GM12878 (cell line): ENCODE results near the gene NUMBL. TPM values are rescaled to one million over a fixed set of nuclear protein-coding genes. Genes with fewer than 3 reads are reported as not detected.

Experiments
- ATAC-seq: fragments of 200-7000 bp; cut with Tn5 transposase; 3 replicates; pipeline ENCODE4 v1.9.1; 2020; ENCODE audit warnings: mild to moderate bottlenecking, moderate library complexity
- BruUV-seq: library from RNA; stranded (reverse); fragments of 400-500 nt; replicated peaks from 2 replicates; lab custom pipeline; 2021; lab: Mats Ljungman, UMichigan
- CTCF ChIA-PET: fragments of 300-600 bp; sonication (Branson Sonifier 250); formaldehyde crosslinking; extraction: SDS; loops from one replicate; lab custom pipeline; 2021; ENCODE audit warnings: inconsistent platforms; lab: Yijun Ruan, JAX
- POLR2A ChIA-PET: fragments of 350-600 bp; formaldehyde crosslinking; extraction: SDS; loops from one replicate; lab custom pipeline; 2021; ENCODE audit warnings: inconsistent platforms; lab: Charles Lee
- RAD21 ChIA-PET: fragments of 300-600 bp; sonication (Branson Sonifier 250); formaldehyde crosslinking; loops from one replicate; lab custom pipeline; 2023; ENCODE audit warnings: antibody characterized with exemption; ENCODE audit not compliant: unreplicated experiment; lab: Charles Lee
- SMC1A ChIA-PET: fragments of 300-600 bp; sonication (Branson Sonifier 250); formaldehyde crosslinking; loops from one replicate; lab custom pipeline; 2023; ENCODE audit not compliant: unreplicated experiment, uncharacterized antibody; lab: Charles Lee
- DNase-seq: peaks from one replicate; pipeline ENCODE4 v3.0.0-alpha.2; 2011; ENCODE audit warnings: low read depth, low spot score
- FAIRE-seq: peaks from 3 replicates; lab custom pipeline; 2011; peaks lifted over from hg19 to GRCh38; lab: Jason Lieb, UNC
- H2AFZ ChIP-seq: 2 replicates; pipeline ENCODE4 v1.6.0; 2011; ENCODE audit warnings: low read depth, low read length, control low read depth; ENCODE audit not compliant: control insufficient read depth
- H3K27ac ChIP-seq: 2 replicates; pipeline ENCODE4 v1.5.1; 2011; ENCODE audit warnings: control low read depth; ENCODE audit not compliant: control insufficient read depth, insufficient read depth
- H3K27me3 ChIP-seq, 2 experiments: replicated peaks in 1 of 2; 2 replicates each; pipeline versions ENCODE4 v1.6.0 to v1.6.1; 2011; ENCODE audit warnings: low read length in 1 of 2; ENCODE audit not compliant: control insufficient read depth in 2 of 2, insufficient read depth in 2 of 2
- H3K36me3 ChIP-seq, 2 experiments: 2 replicates each; pipeline ENCODE4 v1.5.1; 2011; ENCODE audit warnings: low read length in 1 of 2; ENCODE audit not compliant: control insufficient read depth in 2 of 2, insufficient read depth in 2 of 2
- H3K4me1 ChIP-seq: 2 replicates; pipeline ENCODE4 v1.6.1; 2011; ENCODE audit warnings: mild to moderate bottlenecking, low read length, moderate library complexity, mixed read lengths; ENCODE audit not compliant: control insufficient read depth, insufficient read depth
- H3K4me2 ChIP-seq: 2 replicates; pipeline ENCODE4 v1.6.0; 2011; ENCODE audit warnings: control low read depth; ENCODE audit not compliant: control insufficient read depth, insufficient read depth
- H3K4me3 ChIP-seq: fragments of 200-600 bp; sonication (generic); 2 replicates; pipeline ENCODE4 v1.5.1; 2016
- H3K79me2 ChIP-seq: 2 replicates; pipeline ENCODE4 v1.6.0; 2011; ENCODE audit warnings: low read length; ENCODE audit not compliant: control insufficient read depth, insufficient read depth
- H3K9ac ChIP-seq: 2 replicates; pipeline ENCODE4 v1.8.0; 2011; ENCODE audit warnings: low read length, control low read depth, mixed read lengths; ENCODE audit not compliant: control insufficient read depth, insufficient read depth
- H3K9me3 ChIP-seq: replicated peaks from 3 replicates; pipeline ENCODE4 v1.5.1; 2011; ENCODE audit warnings: mild to moderate bottlenecking, low read length; ENCODE audit not compliant: control insufficient read depth, insufficient read depth
- H4K20me1 ChIP-seq: 2 replicates; pipeline ENCODE4 v1.6.0; 2011; ENCODE audit not compliant: control insufficient read depth, insufficient read depth
- BACH1 ChIP-seq: fragments of 450-650 bp; IDR thresholded peaks from 2 replicates; pipeline ENCODE4 v1.6.1; 2017; ENCODE audit warnings: mild to moderate bottlenecking, borderline replicate concordance
- BCL3 ChIP-seq: IDR thresholded peaks from 2 replicates; pipeline ENCODE4 v1.6.1; 2011; ENCODE audit warnings: borderline replicate concordance, low read depth, mild to moderate bottlenecking, moderate library complexity, low read length; ENCODE audit not compliant: insufficient read depth, poor library complexity, severe bottlenecking
- BHLHE40 ChIP-seq, 2 experiments: fragments of 450-650 bp in 1 of 2; IDR thresholded peaks; 2 replicates each; pipeline ENCODE4 v1.6.1; 2011 to 2017; ENCODE audit warnings: low read depth in 2 of 2, borderline replicate concordance in 1 of 2, improper control_type of control experiment in 1 of 2, low read length in 1 of 2, mild to moderate bottlenecking in 1 of 2
- CREB1 ChIP-seq: IDR thresholded peaks from 2 replicates; pipeline ENCODE4 v1.6.1; 2012; ENCODE audit warnings: low read depth, mild to moderate bottlenecking, inconsistent platforms
- E2F8 ChIP-seq: fragments of 450-650 bp; IDR thresholded peaks from 2 replicates; pipeline ENCODE4 v1.6.1; 2018; ENCODE audit warnings: mild to moderate bottlenecking, low read depth, moderate library complexity; ENCODE audit not compliant: partially characterized antibody
- FOS ChIP-seq: IDR thresholded peaks from 3 replicates; pipeline ENCODE4 v1.6.1; 2011; ENCODE audit warnings: borderline replicate concordance; ENCODE audit not compliant: insufficient read length; ENCODE audit errors: extremely low read depth
- GABPA ChIP-seq: IDR thresholded peaks from 2 replicates; pipeline ENCODE4 v1.6.1; 2014; ENCODE audit warnings: antibody characterized with exemption, low read depth, mild to moderate bottlenecking, inconsistent platforms
- KAT2A ChIP-seq: conservative IDR thresholded peaks from 2 replicates; pipeline ENCODE4 v1.6.1; 2011; ENCODE audit warnings: low read depth, low read length; ENCODE audit not compliant: control insufficient read depth
- MLLT1 ChIP-seq: fragments of 450-650 bp; IDR thresholded peaks from 2 replicates; pipeline ENCODE4 v1.6.1; 2016; ENCODE audit warnings: mild to moderate bottlenecking
- MXI1 ChIP-seq: fragments of 150-350 bp; IDR thresholded peaks from 2 replicates; pipeline ENCODE4 v1.6.1; 2011; ENCODE audit warnings: low read depth, mild to moderate bottlenecking, inconsistent platforms, low read length, improper control_type of control experiment
- PAX5 ChIP-seq: IDR thresholded peaks from 2 replicates; pipeline ENCODE4 v1.6.1; 2011; ENCODE audit warnings: low read depth, low read length, borderline replicate concordance
- PAX8 ChIP-seq: fragments of 450-650 bp; IDR thresholded peaks from 2 replicates; pipeline ENCODE4 v1.6.1; 2017; ENCODE audit warnings: mild to moderate bottlenecking, moderate library complexity
- RAD51 ChIP-seq: fragments of 450-650 bp; IDR thresholded peaks from 2 replicates; pipeline ENCODE4 v1.6.1; 2016; ENCODE audit warnings: moderate library complexity, mild to moderate bottlenecking, inconsistent platforms
- RB1 ChIP-seq: fragments of 450-650 bp; formaldehyde crosslinking; IDR thresholded peaks from 2 replicates; pipeline ENCODE4 v1.6.1; 2017; ENCODE audit warnings: mild to moderate bottlenecking, borderline replicate concordance
- SP1 ChIP-seq: IDR thresholded peaks from one replicate; pipeline ENCODE4 v1.6.1; 2011; ENCODE audit warnings: low read depth, low read length
- TARDBP ChIP-seq: IDR thresholded peaks from 2 replicates; pipeline ENCODE4 v1.6.1; 2016; ENCODE audit warnings: borderline replicate concordance
- ZNF207 ChIP-seq: fragments of 450-650 bp; IDR thresholded peaks from 2 replicates; pipeline ENCODE4 v1.6.1; 2014; ENCODE audit warnings: antibody characterized with exemption, mild to moderate bottlenecking, borderline replicate concordance
- ZSCAN29 ChIP-seq: fragments of 450-650 bp; IDR thresholded peaks from 2 replicates; pipeline ENCODE4 v1.6.1; 2017; ENCODE audit warnings: mild to moderate bottlenecking, moderate library complexity
- WGBS: methylation state at CpG from one replicate; pipeline ENCODE4 v1.1.6; 2016; ENCODE audit warnings: low lambda C conversion rate; ENCODE audit not compliant: insufficient replicate concordance, insufficient coverage; ENCODE audit errors: missing lambda C conversion rate; 5-methylcytosine and 5-hydroxymethylcytosine counted together
- in situ Hi-C: fragments of 300-500 bp; cut with MboI; formaldehyde crosslinking; loops from 9 replicates; pipeline ENCODE4 v1.14.3; 2018; ENCODE audit warnings: mixed read lengths
- intact Hi-C: fragments of 100-400 bp; cut with micrococcal nuclease; formaldehyde crosslinking; loops from one replicate; pipeline ENCODE4 v1.14.2; 2022; ENCODE audit not compliant: unreplicated experiment
- polyA plus RNA-seq, 11 experiments: library from polyadenylated mRNA; depleted of rRNA in 4 of 11; unstranded in 6 of 11; stranded (reverse) in 5 of 11; fragments of >200 nt; fragmentation: Nextera tagmentation in 4 of 11; fragmentation: Illumina TruSeq in 1 of 11; extraction: Ambion mirVana in 4 of 11; extraction: Trizol in 1 of 11; gene quantifications; 1 replicate in 1 of 11; 2 replicates in 10 of 11; pipeline versions ENCODE4 v1.2.1 to v1.2.3, GENCODE V29; 2011 to 2016; ENCODE audit warnings: inconsistent platforms in 2 of 11, missing spikeins in 2 of 11, low read depth in 1 of 11
- total RNA-seq, 4 experiments: library from RNA; depleted of rRNA in 3 of 4; stranded (reverse); fragments of >200 nt in 3 of 4; fragmentation: Illumina TruSeq in 1 of 4; extraction: Trizol in 1 of 4; gene quantifications; 2 replicates each; pipeline versions ENCODE4 v1.2.1 to v1.2.3, GENCODE V29; 2013 to 2021

Gene NUMBL
- total and polyA plus RNA-seq, 10 of the 15 experiments (the other 5 are each of a cell fraction or from before 2014, with no cell fraction given), result 0.16 to 9.4 (median 1.9) TPM

- no peak for TF ChIP-seq MLLT1
- TF ChIP-seq ZSCAN29, result no peak
Observed at GRCh38 chr19:40681039-40681438, 9.4 kb downstream of the NUMBL start (continued).

- 98% methylated on average over 20 of the region's 23 CpGs for WGBS
Observed at GRCh38 chr19:40677156-40677555, 13.3 kb downstream of the NUMBL start.

More at GRCh38 chr19:40677156-40677555, 13.3 kb downstream of the NUMBL start:
- no peaks in the 10 kb centered on the region; a peak in 1 of 4 replicates for H3K36me3 ChIP-seq
- SMC1A ChIA-PET, result no interaction called here
- TF ChIP-seq RB1 (no peak), E2F8 (no peak), KAT2A (no peak), BACH1 (no peak), RAD51 (no peak), SP1 (no peak), GABPA (no peak), BHLHE40 (IDR thresholded peaks at IDR 0.05; ENCODE audit: borderline replicate concordance in 1 of 2, low read depth in 2 of 2, low read length in 1 of 2) (no peak), TARDBP (no peak), PAX5 (no peak), FOS (no peak), PAX8 (no peak), BCL3 (no peak), CREB1 (no peak), ZNF207 (no peak), MXI1 (no peak)
- POLR2A ChIA-PET, result no interaction called here
- DNase-seq (no peak), FAIRE-seq (no peak), ATAC-seq (no peak)
- H3K79me2 ChIP-seq, result no peaks in the 10 kb centered on the region
- H2AFZ ChIP-seq, result no peak overlapping the region
- H3K27me3 ChIP-seq, result no peaks in the 10 kb centered on the region
- H3K4me2 ChIP-seq, result no peak overlapping the region
- no peak overlapping the region for H3K9ac ChIP-seq
- CTCF ChIA-PET, result no interaction called here
- H4K20me1 ChIP-seq, result no peaks in the 10 kb centered on the region
- H3K4me3 ChIP-seq, result no peak overlapping the region
- no peaks in the 10 kb centered on the region for H3K4me1 ChIP-seq
- no peaks in the 10 kb centered on the region for H3K9me3 ChIP-seq
- intact Hi-C loops (no loop called here), in situ Hi-C loops (no loop called here)
- RAD21 ChIA-PET, result no interaction called here
- no TSS peak for BruUV-seq
- no peak overlapping the region for H3K27ac ChIP-seq
